Right renal cortex interstitium (tissue), 3 donors: ENCODE data around the gene CSHL1. TPM values are rescaled to one million over a fixed set of nuclear protein-coding genes. Genes with fewer than 3 reads are reported as not detected.

Experiments
- polyA plus RNA-seq, 3 donors: library from polyadenylated mRNA; unstranded; fragments of 120-200 nt; gene quantifications; one replicate each; pipeline ENCODE4 v1.2.1, GENCODE V29; 2013; ENCODE audit not compliant: insufficient read length in 3 of 3

Gene CSHL1
- polyA plus RNA-seq, 3 donors = not detected

Other genes with a start within 250 kb of the CSHL1 start
- 10 to 100 TPM; 21.5 to 23.1 (median 22.3) TPM for gene LIMD2, start 211.1 kb downstream of the CSHL1 start, polyA plus RNA-seq
- gene STRADA, start 169.5 kb downstream of the CSHL1 start, polyA plus RNA-seq = 10 to 100 TPM; 41.0 to 43.9 (median 41.8) TPM
- gene CCDC47, start 137.7 kb downstream of the CSHL1 start, polyA plus RNA-seq = 100 to 1,000 TPM; 116 to 129 (median 127) TPM
- 100 to 1,000 TPM; 154 to 189 (median 172) TPM for gene DDX42, start 137.1 kb downstream of the CSHL1 start, polyA plus RNA-seq
- 100 to 1,000 TPM; 191 to 203 (median 198) TPM for gene PSMC5, start 83.8 kb downstream of the CSHL1 start, polyA plus RNA-seq
- gene FTSJ3, start 83.6 kb downstream of the CSHL1 start, polyA plus RNA-seq = 10 to 100 TPM; 53.1 to 76.9 (median 69.5) TPM
- 10 to 100 TPM; 52.7 to 56.1 (median 53.4) TPM for gene SMARCD2, start 68.6 kb downstream of the CSHL1 start, polyA plus RNA-seq
- gene CSH2, start 37.6 kb downstream of the CSHL1 start, polyA plus RNA-seq = 1 to 10 TPM in 2 of 3 donors, not detected in 1; 1.2 to 2.2 TPM
- gene GH2, start 29.3 kb downstream of the CSHL1 start, polyA plus RNA-seq = not detected
- 1 to 10 TPM in 2 of 3 donors, under 1 TPM in 1; 0.40 to 7.5 (median 3.4) TPM for gene CSH1, start 14.7 kb downstream of the CSHL1 start, polyA plus RNA-seq
- gene GH1, start 7.6 kb upstream of the CSHL1 start, polyA plus RNA-seq = not detected
- 1 to 10 TPM; 2.8 to 4.4 (median 3.5) TPM for gene CD79B, start 21.1 kb upstream of the CSHL1 start, polyA plus RNA-seq
- 1 to 10 TPM in 1 of 3 donors, under 1 TPM in 2; 0.85 to 1.3 (median 0.87) TPM for gene SCN4A, start 61.7 kb upstream of the CSHL1 start, polyA plus RNA-seq
- 1 to 10 TPM; 2.3 to 3.4 (median 2.9) TPM for gene PRR29, start 87.1 kb upstream of the CSHL1 start, polyA plus RNA-seq
- gene ICAM2, start 109.4 kb upstream of the CSHL1 start, polyA plus RNA-seq = 10 to 100 TPM; 29.8 to 33.4 (median 31.2) TPM
- gene ERN1, start 218.9 kb upstream of the CSHL1 start, polyA plus RNA-seq = 1 to 10 TPM; 7.8 to 8.9 (median 8.4) TPM